Measurements from ENCODE around the gene ANKRD16.

Gene ANKRD16

GRCh38 chr10:5902511-5903274, 13.0 kb upstream of the ANKRD16 start:
- Mint-ChIP-seq H3K4me1 (peaks cover 17% of the 10 kb centered on the region), H3K27ac (no peak overlapping the region), H3K4me3 (no peak overlapping the region), H3K27me3 (ENCODE audit: low read depth) (no peaks in the 10 kb centered on the region), H3K36me3 (ENCODE audit: low read depth) (peaks cover 44% of the 10 kb centered on the region), H3K9me3 (peaks cover 2% of the 10 kb centered on the region)
- no peak for TF ChIP-seq CTCF (IDR thresholded peaks at IDR 0.05; ENCODE audit: unreplicated experiment in 3 of 3)

- Mint-ChIP-seq H3K9me3 (peaks cover 2% of the 10 kb centered on the region), H3K4me3 (no peak overlapping the region), H3K4me1 (no peaks in the 10 kb centered on the region), H3K36me3 (ENCODE audit: low read depth) (peaks cover 49% of the 10 kb centered on the region), H3K27me3 (ENCODE audit: low read depth) (no peaks in the 10 kb centered on the region), H3K27ac (no peak overlapping the region)
- TF ChIP-seq CTCF (IDR thresholded peaks at IDR 0.05; ENCODE audit: unreplicated experiment in 3 of 3): no peak
Observed at GRCh38 chr10:5900247-5900646, 10.6 kb upstream of the ANKRD16 start.

GRCh38 chr10:5898163-5898562, 8.5 kb upstream of the ANKRD16 start:
- H3K4me1 Mint-ChIP-seq: peaks cover 5% of the 10 kb centered on the region
- no peak overlapping the region for H3K27ac Mint-ChIP-seq
- H3K36me3 Mint-ChIP-seq (ENCODE audit: low read depth): peaks cover 55% of the 10 kb centered on the region
- no peak overlapping the region for H3K4me3 Mint-ChIP-seq
- no peaks in the 10 kb centered on the region for H3K27me3 Mint-ChIP-seq (ENCODE audit: low read depth)
- H3K9me3 Mint-ChIP-seq: peaks cover 2% of the 10 kb centered on the region
- no peak for TF ChIP-seq CTCF (IDR thresholded peaks at IDR 0.05; ENCODE audit: unreplicated experiment in 3 of 3)

GRCh38 chr10:5897504-5897903, 7.8 kb upstream of the ANKRD16 start:
- H3K4me3 Mint-ChIP-seq: no peak overlapping the region
- no peak for TF ChIP-seq CTCF (IDR thresholded peaks at IDR 0.05; ENCODE audit: unreplicated experiment in 3 of 3)
- peaks cover 10% of the 10 kb centered on the region for H3K4me1 Mint-ChIP-seq
- H3K27ac Mint-ChIP-seq: no peak overlapping the region
- H3K9me3 Mint-ChIP-seq: peaks cover 2% of the 10 kb centered on the region
- H3K36me3 Mint-ChIP-seq (ENCODE audit: low read depth): peaks cover 58% of the 10 kb centered on the region
- no peaks in the 10 kb centered on the region for H3K27me3 Mint-ChIP-seq (ENCODE audit: low read depth)

GRCh38 chr10:5897053-5897340, 7.3 kb upstream of the ANKRD16 start:
- H3K36me3 Mint-ChIP-seq (ENCODE audit: low read depth): peaks cover 63% of the 10 kb centered on the region
- no peak overlapping the region for H3K27ac Mint-ChIP-seq
- TF ChIP-seq CTCF (IDR thresholded peaks at IDR 0.05; ENCODE audit: unreplicated experiment in 3 of 3): no peak

More at GRCh38 chr10:5897053-5897340, 7.3 kb upstream of the ANKRD16 start:
- H3K9me3 Mint-ChIP-seq: peaks cover 2% of the 10 kb centered on the region
- no peak overlapping the region for H3K4me3 Mint-ChIP-seq
- H3K4me1 Mint-ChIP-seq: peaks cover 15% of the 10 kb centered on the region
- H3K27me3 Mint-ChIP-seq (ENCODE audit: low read depth): no peaks in the 10 kb centered on the region
